Femur (tissue), 1 donor: Measurements from ENCODE around the gene COPS9.

Experiments
- DNase-seq: peaks from one replicate; pipeline ENCODE4 v3.0.0-alpha.2; 2017

Gene COPS9

GRCh38 chr2:240147382-240147781 lies 11.3 kb upstream of the COPS9 start:
- DNase-seq, result no peak

DNA sequence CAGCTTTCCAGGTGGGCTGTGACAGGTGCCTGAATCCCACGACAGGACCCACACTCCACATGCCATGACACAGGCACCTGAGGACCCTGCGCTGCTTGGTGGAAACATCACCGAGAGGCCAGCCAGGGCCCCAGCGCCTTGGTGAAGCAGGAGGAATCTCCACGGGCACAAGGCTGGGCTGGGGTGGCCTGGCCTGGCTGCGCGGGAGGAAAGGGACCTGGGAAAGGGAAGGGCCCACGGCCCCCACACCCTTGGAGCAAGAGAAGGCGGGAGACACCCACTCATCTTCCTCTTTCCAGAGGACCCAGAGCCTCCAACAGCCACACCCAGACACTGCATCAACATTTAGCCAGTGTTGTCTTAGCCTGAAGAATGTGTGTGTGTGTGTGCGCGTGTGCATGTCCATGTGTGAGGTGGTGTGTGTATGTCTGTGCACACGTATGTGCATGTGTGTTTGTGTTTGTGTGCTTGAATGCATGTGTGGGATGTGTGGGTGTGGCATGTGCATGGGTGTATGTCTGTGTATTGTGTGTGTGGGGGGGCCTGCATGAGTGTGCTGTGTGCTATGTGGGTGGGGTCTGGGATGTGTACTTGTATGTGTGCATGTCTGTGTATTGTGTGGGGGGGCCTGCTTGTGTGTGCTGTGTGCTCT lies 10.6 kb upstream of the COPS9 start:
- no peak for DNase-seq

DNA sequence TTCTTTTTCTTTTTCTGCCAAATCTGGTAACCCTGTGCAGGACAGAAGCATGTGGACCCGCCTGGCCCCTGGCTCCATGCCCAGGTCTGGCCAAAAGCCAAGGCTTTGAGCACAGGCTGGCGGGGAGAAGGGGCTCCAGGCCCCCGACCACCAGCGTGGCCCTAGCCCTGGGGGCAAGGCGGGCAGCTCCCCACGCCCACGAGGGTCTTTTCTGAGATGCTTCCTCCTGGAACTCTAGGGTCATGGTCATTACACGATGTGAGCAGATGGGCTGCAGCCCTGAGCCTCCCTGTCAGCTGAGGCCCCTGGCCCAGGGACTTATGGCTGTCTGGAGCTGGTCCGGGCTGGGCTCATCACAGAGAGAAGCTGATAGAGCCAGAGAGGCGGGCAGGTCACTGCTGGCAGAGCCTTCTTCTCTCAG lies 10.0 kb upstream of the COPS9 start:
- no peak for DNase-seq

DNA sequence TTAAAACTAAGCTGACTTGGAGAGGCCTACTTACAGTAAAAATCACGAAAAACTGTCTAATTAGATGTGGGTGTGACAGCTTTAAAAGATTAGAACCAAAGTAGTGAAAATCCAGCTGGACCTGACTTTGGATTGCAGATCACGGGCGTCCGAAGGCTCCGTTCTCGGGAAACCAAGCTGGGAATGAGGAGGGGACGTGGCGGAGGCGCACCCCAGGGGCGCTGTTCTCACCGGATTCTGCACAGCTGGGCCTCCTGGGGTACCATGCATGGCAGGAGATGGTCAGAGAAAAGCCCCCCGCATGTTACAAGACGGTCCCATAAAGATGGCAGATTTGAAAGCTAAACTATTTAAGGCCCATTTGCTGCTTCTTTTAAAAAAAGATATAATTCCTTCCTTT lies 9.4 kb upstream of the COPS9 start:
- DNase-seq, result no peak

DNA sequence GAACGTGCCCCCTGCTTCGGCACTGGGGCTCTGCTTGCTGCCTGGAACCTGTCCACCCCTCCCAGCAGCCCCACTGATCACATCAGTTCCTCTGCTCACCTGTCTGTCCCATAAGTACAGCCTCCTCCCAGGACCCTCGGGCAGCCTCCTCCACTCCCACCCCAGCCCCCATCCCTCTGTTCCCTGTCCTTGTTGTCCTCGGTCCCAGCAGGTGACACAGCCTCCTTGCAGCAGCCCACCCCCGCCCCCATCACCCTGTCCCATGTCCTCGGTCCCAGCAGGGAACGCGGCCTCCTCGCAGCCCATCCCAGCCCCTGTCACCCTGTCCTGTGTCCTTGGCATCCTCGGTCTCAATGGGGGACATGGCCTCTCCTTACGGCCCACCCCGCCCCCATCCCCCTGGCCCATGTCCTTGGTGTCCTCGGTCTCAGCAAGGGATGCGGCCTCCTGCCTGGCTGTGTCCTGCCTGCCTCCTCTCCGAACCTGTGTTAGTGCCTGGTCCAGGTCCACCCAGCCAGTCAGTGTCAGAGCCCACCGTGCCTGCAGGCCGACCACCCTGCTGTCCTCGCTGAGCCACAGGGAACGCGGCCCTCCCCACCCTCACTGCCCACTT lies 8.7 kb upstream of the COPS9 start:
- no peak for DNase-seq

DNA sequence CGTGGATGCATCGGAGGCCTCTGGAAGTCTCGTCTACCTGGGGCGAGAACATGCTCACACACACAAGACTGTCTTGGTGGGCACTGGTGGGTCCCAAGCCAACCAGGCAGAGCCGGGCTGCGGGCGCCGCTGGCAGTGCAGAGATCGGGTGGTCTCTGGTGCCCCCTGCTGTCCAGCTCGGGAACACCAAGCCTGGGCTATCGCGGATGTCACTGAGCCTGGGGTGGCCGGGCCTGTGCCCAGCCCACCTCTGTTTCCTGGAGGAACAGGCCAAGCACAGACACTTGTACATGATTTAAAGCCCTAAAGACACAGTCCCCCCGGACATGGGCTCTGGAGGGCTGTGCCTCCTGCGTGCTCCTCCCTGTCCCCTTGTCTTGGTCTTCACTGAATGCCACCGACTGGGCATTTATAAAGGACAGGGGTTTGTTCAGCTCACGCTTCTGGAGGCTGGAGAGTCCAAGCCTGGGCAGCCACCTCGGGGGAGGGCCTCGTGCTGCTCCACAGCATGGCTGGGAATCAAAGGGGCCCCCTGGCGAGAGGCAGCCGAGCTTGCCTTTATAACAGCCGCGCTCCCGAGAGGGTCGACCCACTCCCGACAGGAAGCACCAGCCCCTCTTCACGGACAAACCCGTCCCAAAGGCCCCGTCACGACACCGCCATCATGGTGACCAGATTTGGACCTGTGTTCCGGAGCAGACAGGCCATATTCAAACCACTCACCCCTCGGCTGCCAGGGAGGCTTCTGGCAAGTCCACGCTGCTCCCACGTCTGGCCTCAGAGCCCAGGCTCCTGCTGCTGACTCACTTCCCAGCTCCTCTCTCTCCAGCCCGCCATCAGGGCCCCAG lies 7.9 kb upstream of the COPS9 start:
- DNase-seq, result peak; percentile 79

DNA sequence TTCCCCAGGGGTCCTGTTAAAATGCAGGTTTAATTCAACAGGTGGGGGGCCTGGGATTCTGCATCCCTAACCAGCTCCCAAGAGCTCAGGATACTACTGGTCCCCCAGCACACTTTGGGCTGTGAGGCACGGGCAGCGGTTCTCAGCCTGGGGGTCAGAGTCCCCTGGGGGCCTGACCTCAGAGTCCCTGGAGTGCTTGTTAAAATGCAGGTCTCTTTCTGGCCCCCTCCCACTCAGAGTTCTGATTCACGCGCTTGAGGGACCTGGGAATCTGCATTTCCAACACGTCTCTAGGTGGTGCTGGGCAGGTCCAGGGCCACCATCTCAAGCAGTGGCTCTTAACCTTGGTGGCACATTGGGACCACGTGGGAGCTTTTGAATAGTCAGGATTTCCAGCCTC lies 7.2 kb upstream of the COPS9 start:
- no peak for DNase-seq

GRCh38 chr2:240142859-240143258 lies 6.8 kb upstream of the COPS9 start:
- no peak for DNase-seq

DNA sequence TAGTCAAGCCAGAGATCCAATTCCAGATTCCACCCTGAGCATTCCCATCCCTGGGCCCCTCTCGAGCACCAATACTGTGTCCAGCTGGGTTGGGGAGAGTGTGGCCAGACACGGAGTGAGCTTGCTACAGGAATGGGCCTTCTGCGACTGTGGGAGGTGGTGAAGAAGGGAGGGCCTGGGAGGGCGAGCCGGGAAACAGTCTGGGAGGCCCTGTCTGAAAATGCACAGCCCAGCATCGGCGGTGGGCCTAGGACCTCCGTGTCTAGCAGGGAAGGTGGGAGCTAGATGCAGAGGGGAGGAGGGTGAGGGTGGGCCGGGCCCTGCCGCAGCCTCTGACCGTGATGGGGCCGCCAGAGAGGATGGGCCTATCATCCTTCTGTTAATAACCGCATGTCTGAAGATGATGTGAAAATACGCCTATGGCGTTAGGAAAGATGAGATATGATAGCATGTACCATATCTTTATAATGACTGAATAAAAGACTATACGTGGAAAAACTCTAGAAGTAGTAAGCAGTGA lies 6.2 kb upstream of the COPS9 start:
- no peak for DNase-seq

DNA sequence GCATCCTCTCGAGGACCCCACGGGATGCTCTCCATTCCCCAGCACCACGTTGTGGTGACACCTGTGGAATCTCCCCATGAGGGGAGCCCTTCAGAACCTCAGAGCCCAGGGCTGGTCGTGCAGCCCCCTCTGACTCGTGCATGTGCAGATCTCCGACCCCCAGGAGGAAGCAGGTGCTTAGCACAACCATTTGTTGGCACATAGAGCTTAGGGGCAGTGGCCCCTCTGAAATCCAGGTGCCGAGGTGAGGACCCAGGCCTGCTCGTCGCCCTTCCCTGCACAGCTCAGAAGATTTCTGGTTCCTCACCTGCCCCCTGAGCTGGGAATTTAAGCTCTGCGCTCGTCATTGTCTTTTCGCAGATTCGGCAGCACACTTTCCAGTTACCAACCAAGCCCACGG lies 5.6 kb upstream of the COPS9 start:
- DNase-seq, result no peak

- no peak for DNase-seq
These were observed 4.8 kb upstream of the COPS9 start for GRCh38 chr2:240140920-240141319.

DNA sequence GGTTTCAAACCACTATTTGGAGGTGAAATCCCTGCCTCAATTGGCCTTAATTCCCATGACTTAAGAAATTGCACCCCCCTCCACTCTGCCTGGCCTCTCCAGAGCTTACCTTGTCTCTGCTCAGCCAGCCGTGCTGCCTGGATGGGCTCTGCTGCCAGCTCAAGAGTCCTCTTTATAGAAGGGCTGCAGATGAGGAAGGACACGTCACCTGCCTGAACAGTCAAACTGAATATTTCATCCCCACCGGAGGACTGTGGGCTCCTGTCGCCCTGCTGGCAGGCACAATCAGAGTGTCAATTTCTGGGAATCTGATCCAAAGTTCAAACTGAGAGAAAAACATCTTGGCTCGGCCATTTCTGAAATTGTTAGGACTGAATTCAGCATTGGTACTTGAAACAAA lies 4.4 kb upstream of the COPS9 start, which contains the start of gene OTOS:
OTOS (minus strand) TSS at position 148 of the 400 bp plus-strand sequence. CDS start 332 bp downstream, outside the sequence.
- DNase-seq, result no peak

DNA sequence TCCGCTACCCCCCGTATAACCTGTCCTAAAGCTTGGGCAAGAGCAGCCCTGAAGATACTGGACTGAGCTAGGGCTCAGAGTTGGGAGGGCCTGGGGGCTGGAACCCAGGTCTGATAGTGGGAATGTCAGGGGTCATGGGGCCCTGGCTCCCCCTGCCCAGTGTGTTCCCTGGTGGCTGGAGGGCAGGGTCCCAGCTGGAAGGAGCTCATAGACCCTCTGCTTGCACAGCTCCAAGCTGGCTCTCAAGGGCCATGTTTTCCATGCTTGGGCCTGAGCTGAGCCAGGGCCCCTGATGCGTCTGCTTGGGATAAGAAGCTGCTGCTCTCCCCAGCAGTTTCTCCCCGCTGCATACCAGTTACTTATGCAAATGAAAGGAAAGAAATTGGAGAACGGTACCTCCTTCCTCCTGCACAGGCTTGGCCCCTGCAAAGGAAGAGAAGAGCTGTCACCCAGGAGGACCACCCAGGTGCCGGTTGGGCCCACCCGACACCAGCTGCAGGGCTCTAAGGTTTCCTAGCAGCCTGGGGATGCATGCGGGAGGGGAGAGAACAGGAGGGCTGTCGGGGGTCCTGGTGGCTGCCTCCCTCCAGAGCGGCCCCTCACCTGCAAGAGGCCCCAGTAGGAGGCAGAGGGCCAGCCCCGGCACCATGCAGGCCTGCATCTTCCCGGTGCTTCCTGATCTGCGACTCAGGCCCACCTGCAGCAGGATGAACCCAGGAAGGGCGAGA lies 3.7 kb upstream of the COPS9 start:
- DNase-seq, result peak; percentile 6

GRCh38 chr2:240139011-240139441 lies 2.9 kb upstream of the COPS9 start:
- DNase-seq, result peak; percentile 6

GRCh38 chr2:240138254-240138984 lies 2.3 kb upstream of the COPS9 start:
- DNase-seq, result peak; percentile 14

- DNase-seq, result peak; percentile 6
These were observed 1.6 kb upstream of the COPS9 start for GRCh38 chr2:240137596-240138253.

- peak; percentile 16 for DNase-seq
These were observed 677 bp upstream of the COPS9 start for GRCh38 chr2:240136671-240137292.

DNA sequence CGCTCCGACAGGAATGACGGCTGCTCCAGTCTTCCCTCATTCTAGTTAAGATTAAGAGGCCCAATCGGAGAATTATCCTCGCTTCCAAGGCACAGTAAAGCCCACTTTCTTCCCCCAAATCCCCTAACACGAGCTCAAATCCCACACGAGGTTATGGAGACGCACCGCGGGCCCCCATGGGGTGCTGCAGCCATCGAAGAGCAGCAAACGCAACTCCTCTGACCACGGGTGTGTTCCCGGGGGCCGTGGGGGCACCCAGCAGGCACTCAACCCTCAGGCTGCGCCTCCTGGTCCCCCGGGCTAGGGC lies 446 bp downstream of the COPS9 start:
- DNase-seq, result no peak

DNA sequence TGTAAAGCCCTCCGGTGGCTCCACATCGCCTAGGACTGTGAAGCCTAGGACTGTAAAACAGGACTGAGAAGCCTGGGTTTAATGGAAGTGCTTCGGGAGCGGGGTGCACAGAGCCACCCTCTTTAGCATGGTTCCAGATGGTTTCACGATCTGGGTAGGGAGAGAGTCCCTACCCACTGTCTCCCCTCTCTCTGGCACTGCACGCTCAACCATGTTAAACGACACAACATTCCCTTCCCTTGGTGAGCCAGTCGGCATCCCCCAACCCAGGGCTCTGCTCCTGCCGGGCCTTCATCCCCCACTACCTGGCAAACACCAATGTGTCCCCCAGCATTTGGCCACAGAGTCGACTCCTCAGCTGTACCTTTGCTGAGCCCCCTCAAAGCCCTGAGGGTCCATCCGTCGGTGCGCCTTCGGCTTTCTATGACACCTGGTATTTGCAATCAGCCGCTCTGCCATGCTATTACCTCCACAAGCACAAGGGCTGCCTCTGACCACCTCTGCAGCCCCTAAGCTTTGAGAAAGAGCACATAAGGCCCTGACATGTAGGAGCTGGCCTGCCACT lies 1.1 kb downstream of the COPS9 start:
- peak; percentile 14 for DNase-seq

GRCh38 chr2:240134466-240134865 lies 1.6 kb downstream of the COPS9 start:
- no peak for DNase-seq

DNA sequence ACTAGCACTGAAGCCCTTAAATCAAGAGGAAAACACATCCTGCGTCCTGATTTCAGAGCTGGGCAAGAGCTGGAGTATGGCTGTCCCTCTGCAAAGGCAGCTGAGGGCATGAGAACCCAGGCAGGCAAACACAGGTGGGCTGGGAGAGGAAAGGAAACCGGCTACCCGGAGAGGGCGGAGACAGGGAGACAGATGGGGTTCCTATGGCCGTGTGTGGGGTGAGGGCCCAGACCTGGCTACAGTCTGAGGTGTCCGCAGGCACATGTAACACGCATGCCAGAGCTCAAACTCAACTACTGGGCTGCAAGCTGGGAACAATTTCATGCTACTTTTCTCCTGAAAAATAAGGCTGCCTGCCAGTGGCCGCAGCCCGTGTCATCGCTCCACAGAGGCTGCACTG lies 2.7 kb downstream of the COPS9 start:
- no peak for DNase-seq
